ENCODE results near the gene RUBCNL. TPM values are rescaled to one million over a fixed set of nuclear protein-coding genes. Genes with fewer than 3 reads are reported as not detected.

RUBCNL gene
- polyA plus RNA-seq, 1 experiment = 0.36 TPM

- POLR2A ChIA-PET = no interaction called here
These were observed 75.8 kb downstream of the RUBCNL start for GRCh38 chr13:46311217-46311616.

GRCh38 chr13:46310066-46310465 lies 77.0 kb downstream of the RUBCNL start:
- ChIA-PET CTCF (interaction anchor here (1.0 kb wide), 1 partner anchor 10 kb away, joined by 4 read pairs; no protein-coding TSS in a partner anchor), POLR2A (no interaction called here)
- no peak for TF ChIP-seq CTCF (IDR thresholded peaks at IDR 0.05; ENCODE audit: insufficient read depth, low read depth, low read length)

More at GRCh38 chr13:46311217-46311616, 75.8 kb downstream of the RUBCNL start:
- Histone ChIP-seq H3K27me3 (ENCODE audit: control insufficient read depth, insufficient read depth, low read length) (no peaks in the 10 kb centered on the region), H3K36me3 (ENCODE audit: control insufficient read depth, insufficient read depth, low read length) (no peaks in the 10 kb centered on the region), H3K4me3 (ENCODE audit: low read depth, low read length) (no peak overlapping the region)
- CTCF ChIA-PET = no interaction called here
- DNase-seq (ENCODE audit: low read depth) = no peak
- no peak for TF ChIP-seq CTCF (IDR thresholded peaks at IDR 0.05; ENCODE audit: insufficient read depth, low read depth, low read length)

DNA sequence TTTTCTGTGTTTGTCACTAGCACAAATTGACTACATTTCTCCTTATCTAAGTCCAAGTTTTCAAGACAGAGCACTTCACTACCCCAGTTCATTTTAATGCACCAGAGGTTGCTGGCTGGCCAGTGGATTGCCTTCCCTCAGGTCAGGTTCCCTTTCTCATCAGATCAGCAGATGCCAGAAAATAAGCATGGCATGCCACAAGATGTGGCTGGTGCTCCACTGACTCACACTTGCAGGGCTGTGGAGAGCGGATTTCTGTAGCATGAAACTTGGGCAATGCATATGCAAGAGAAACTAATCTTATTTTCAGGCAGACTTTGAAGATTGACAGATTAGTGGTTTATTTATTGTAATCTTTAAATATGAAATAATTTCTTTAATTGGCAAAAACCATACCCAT lies 79.5 kb downstream of the RUBCNL start:
- CTCF ChIA-PET = no interaction called here
- POLR2A ChIA-PET = no interaction called here
- Histone ChIP-seq H3K36me3 (ENCODE audit: control insufficient read depth, insufficient read depth, low read length) (no peaks in the 10 kb centered on the region), H3K27me3 (ENCODE audit: control insufficient read depth, insufficient read depth, low read length) (no peaks in the 10 kb centered on the region), H3K4me3 (ENCODE audit: low read depth, low read length) (no peak overlapping the region)
- TF ChIP-seq CTCF (IDR thresholded peaks at IDR 0.05; ENCODE audit: insufficient read depth, low read depth, low read length) = no peak
- no peak for DNase-seq (ENCODE audit: low read depth)

More at GRCh38 chr13:46310066-46310465, 77.0 kb downstream of the RUBCNL start:
- Histone ChIP-seq H3K36me3 (ENCODE audit: control insufficient read depth, insufficient read depth, low read length) (no peaks in the 10 kb centered on the region), H3K27me3 (ENCODE audit: control insufficient read depth, insufficient read depth, low read length) (no peaks in the 10 kb centered on the region), H3K4me3 (ENCODE audit: low read depth, low read length) (no peak overlapping the region)
- no peak for DNase-seq (ENCODE audit: low read depth)

GRCh38 chr13:46304546-46304945 lies 82.5 kb downstream of the RUBCNL start:
- DNase-seq (ENCODE audit: low read depth) = no peak
- POLR2A ChIA-PET = no interaction called here

DNA sequence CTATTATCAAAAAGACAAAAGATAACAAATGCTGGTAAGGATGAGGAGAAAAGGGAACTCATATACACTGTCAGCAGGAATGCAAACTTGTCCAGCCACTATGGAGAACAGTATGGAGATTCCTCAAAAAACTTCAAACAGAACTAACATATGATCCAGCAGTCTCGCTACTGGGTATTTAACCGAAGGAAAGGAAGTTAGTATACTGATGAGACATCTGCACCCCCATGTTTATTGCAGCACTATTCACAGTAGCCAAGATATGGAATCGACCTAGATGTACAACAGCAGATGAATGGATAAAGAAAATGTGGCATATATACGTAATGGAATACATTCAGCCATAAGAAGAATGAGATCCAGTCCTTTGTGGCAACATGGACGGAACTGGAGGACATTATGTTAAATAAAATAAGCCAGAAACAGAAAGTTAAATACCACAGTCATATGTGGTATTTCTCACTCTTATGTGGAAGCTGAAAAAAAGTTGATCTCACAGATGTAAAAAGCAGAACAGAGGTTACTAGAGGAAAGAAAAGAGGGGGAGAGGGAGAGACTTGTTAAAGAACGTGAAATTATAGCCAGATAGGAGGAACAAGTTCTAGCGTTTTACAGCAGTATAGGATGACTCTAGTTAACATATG lies 83.2 kb downstream of the RUBCNL start:
- CTCF ChIA-PET = interaction anchor here (0.6 to 1.5 kb wide), 2 partner anchors 15 to 246 kb away, joined by 3 read pairs; no protein-coding TSS in a partner anchor
- Histone ChIP-seq H3K36me3 (ENCODE audit: control insufficient read depth, insufficient read depth, low read length) (no peaks in the 10 kb centered on the region), H3K4me3 (ENCODE audit: low read depth, low read length) (no peak overlapping the region), H3K27me3 (ENCODE audit: control insufficient read depth, insufficient read depth, low read length) (no peaks in the 10 kb centered on the region)
- no peak for TF ChIP-seq CTCF (IDR thresholded peaks at IDR 0.05; ENCODE audit: insufficient read depth, low read depth, low read length)
- POLR2A ChIA-PET = no interaction called here
- no peak for DNase-seq (ENCODE audit: low read depth)

More at GRCh38 chr13:46304546-46304945, 82.5 kb downstream of the RUBCNL start:
- H3K36me3 ChIP-seq (ENCODE audit: control insufficient read depth, insufficient read depth, low read length) = no peaks in the 10 kb centered on the region
- CTCF ChIA-PET = interaction anchor here (0.6 to 1.0 kb wide), 2 partner anchors 15 to 245 kb away, joined by 3 to 6 read pairs; no protein-coding TSS in a partner anchor
- H3K4me3 ChIP-seq (ENCODE audit: low read depth, low read length) = no peak overlapping the region
- no peaks in the 10 kb centered on the region for H3K27me3 ChIP-seq (ENCODE audit: control insufficient read depth, insufficient read depth, low read length)
- TF ChIP-seq CTCF (IDR thresholded peaks at IDR 0.05; ENCODE audit: insufficient read depth, low read depth, low read length) = no peak

Data from BJ (cell line).